Transverse colon (tissue), 4 donors: Measurements from ENCODE around the gene NFKBIZ.
"Not testable (repeated sequence)": the region's sequence is repeated elsewhere in the genome, so short reads cannot be mapped to it uniquely, and the experiment has no call there.

Experiments
- CTCF ChIP-seq, 5 experiments: fragments of 200-600 bp in 3 of 5; fragments of 450-650 bp in 2 of 5; sonication (generic) in 3 of 5; IDR thresholded peaks; 1 replicate in 2 of 5; 2 replicates in 3 of 5; pipeline ENCODE4 v1.5.1; 2016 to 2017; ENCODE audit warnings: antibody characterized with exemption in 5 of 5, inconsistent platforms in 3 of 5, mild to moderate bottlenecking in 2 of 5, moderate library complexity in 1 of 5
- EP300 ChIP-seq: sonication (generic); formaldehyde crosslinking; IDR thresholded peaks from one replicate; pipeline ENCODE4 v1.6.1; 2017; ENCODE audit warnings: antibody characterized with exemption, low read depth
- POLR2AphosphoS5 ChIP-seq, 3 donors: sonication (generic); formaldehyde crosslinking; IDR thresholded peaks; one replicate each; pipeline ENCODE4 v1.6.1; 2016; ENCODE audit warnings: antibody characterized with exemption in 3 of 3

- TF ChIP-seq CTCF (IDR thresholded peaks at IDR 0.05); EP300; POLR2AphosphoS5 (IDR thresholded peaks at IDR 0.05): not testable (repeated sequence)
Observed at GRCh38 chr3:101905573-101905972, 56.3 kb downstream of the NFKBIZ start.
